ENCODE data around the gene LAD1. TPM values are rescaled to one million over a fixed set of nuclear protein-coding genes. Genes with fewer than 3 reads are reported as not detected.

The LAD1 gene
- polyA plus RNA-seq, 2 of the 4 experiments (the other 2 are of a cell fraction), result 0.19 to 1.1 TPM

- ATAC-seq, result no peak
- FAIRE-seq, result no peak
Observed at GRCh38 chr1:201341377-201341776, 57.7 kb downstream of the LAD1 start.

GRCh38 chr1:201336711-201337450 lies 62.2 kb downstream of the LAD1 start:
- no peak overlapping the region for H3K4me3 ChIP-seq
- ATAC-seq, result no peak; a peak in 1 of 6 replicates
- H3K9me3 ChIP-seq, result peaks cover 10% of the 10 kb centered on the region; the same call in 2 of the 3 replicates
- DNase-seq (ENCODE audit: low read depth in 1 of 2, low spot score in 1 of 2), result no peak
- H3K4me1 ChIP-seq, result no peaks in the 10 kb centered on the region
- no peak for TF ChIP-seq EHF (CRISPR knock-in tag; IDR thresholded peaks at IDR 0.05)
- TF ChIP-seq POLR2A (IDR thresholded peaks at IDR 0.05; ENCODE audit: low read length), result no peak
- TF ChIP-seq ZFP36 (IDR thresholded peaks at IDR 0.05; ENCODE audit: borderline replicate concordance, partially characterized antibody), result no peak
- TF ChIP-seq HOXB13 (CRISPR knock-in tag; IDR thresholded peaks at IDR 0.05; ENCODE audit: low read depth), result no peak
- no peak for TF ChIP-seq CBX8 (IDR thresholded peaks at IDR 0.05)
- no peak for TF ChIP-seq RAD21 (conservative IDR thresholded peaks at IDR 0.05 in 1 of 2, IDR thresholded peaks at IDR 0.05 in 1 of 2)
- no peak for FAIRE-seq
- POLR2A ChIA-PET, result no interaction called here
- 80% methylated on average over 8 of the region's 9 CpGs for WGBS (ENCODE audit: missing lambda C conversion rate)
- H3K4me2 ChIP-seq, result no peak overlapping the region
- CTCF ChIA-PET, result interaction anchor here (0.9 to 1.9 kb wide), 5 partner anchors 9 to 82 kb away, joined by 3 to 9 read pairs (median 3); no protein-coding TSS in a partner anchor
- H3K27ac ChIP-seq, result no peak overlapping the region

More at GRCh38 chr1:201341377-201341776, 57.7 kb downstream of the LAD1 start:
- ChIA-PET POLR2A (no interaction called here), CTCF (interaction anchor here (1.6 to 1.8 kb wide), 2 partner anchors 20 to 87 kb away, joined by 7 to 9 read pairs; no protein-coding TSS in a partner anchor)
- no peak overlapping the region for H3K4me3 ChIP-seq
- no peak overlapping the region for H3K27ac ChIP-seq
- DNase-seq (ENCODE audit: low read depth in 1 of 2, low spot score in 1 of 2), result no peak
- TF ChIP-seq, protein P1, sequence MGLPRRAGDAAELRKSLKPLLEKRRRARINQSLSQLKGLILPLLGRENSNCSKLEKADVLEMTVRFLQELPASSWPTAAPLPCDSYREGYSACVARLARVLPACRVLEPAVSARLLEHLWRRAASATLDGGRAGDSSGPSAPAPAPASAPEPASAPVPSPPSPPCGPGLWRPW (IDR thresholded peaks at IDR 0.05), result no peak
- no peak for TF ChIP-seq SREBF2 (IDR thresholded peaks at IDR 0.05)
- TF ChIP-seq CBX8 (IDR thresholded peaks at IDR 0.05), result no peak
- no peak for TF ChIP-seq FOSL2 (IDR thresholded peaks at IDR 0.05)
- no peak for TF ChIP-seq FOSL2 (CRISPR knock-in tag; IDR thresholded peaks at IDR 0.05)
- no peak for TF ChIP-seq ELK1 (IDR thresholded peaks at IDR 0.05; ENCODE audit: low read depth, low read length)
- no peak for TF ChIP-seq HDAC2 (IDR thresholded peaks at IDR 0.05)
- no peak for TF ChIP-seq PHF8 (IDR thresholded peaks at IDR 0.05; ENCODE audit: borderline replicate concordance, low read depth)
- TF ChIP-seq, protein P2, sequence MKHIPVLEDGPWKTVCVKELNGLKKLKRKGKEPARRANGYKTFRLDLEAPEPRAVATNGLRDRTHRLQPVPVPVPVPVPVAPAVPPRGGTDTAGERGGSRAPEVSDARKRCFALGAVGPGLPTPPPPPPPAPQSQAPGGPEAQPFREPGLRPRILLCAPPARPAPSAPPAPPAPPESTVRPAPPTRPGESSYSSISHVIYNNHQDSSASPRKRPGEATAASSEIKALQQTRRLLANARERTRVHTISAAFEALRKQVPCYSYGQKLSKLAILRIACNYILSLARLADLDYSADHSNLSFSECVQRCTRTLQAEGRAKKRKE (CRISPR knock-in tag; IDR thresholded peaks at IDR 0.05; ENCODE audit: low read depth), result no peak
- TF ChIP-seq BHLHE40 (IDR thresholded peaks at IDR 0.05; ENCODE audit: low read depth, low read length), result no peak
- no peak for TF ChIP-seq MAFK (IDR thresholded peaks at IDR 0.05; ENCODE audit: partially characterized antibody)
- no peak for TF ChIP-seq EP300 (IDR thresholded peaks at IDR 0.05)
- no peak for TF ChIP-seq SMC3 (IDR thresholded peaks at IDR 0.05)
- peaks cover 17% of the 10 kb centered on the region; the same call in 2 of the 3 replicates for H3K9me3 ChIP-seq
- no peaks in the 10 kb centered on the region for H3K4me1 ChIP-seq
- H3K4me2 ChIP-seq, result no peak overlapping the region
- WGBS (ENCODE audit: missing lambda C conversion rate), result 17% methylated on average over 1 of the region's 1 CpG

GRCh38 chr1:201335901-201336300 lies 63.2 kb downstream of the LAD1 start:
- DNase-seq (ENCODE audit: low read depth in 1 of 2, low spot score in 1 of 2) (no peak), ATAC-seq (no peak), FAIRE-seq (no peak)
- Histone ChIP-seq H3K4me1 (no peaks in the 10 kb centered on the region), H3K4me2 (no peak overlapping the region), H3K9me3 (peaks cover 2% of the 10 kb centered on the region; the same call in 1 of the 3 replicates), H3K4me3 (no peak overlapping the region), H3K27ac (no peak overlapping the region)
- ChIA-PET POLR2A (no interaction called here), CTCF (interaction anchor here (0.9 to 3.9 kb wide), 5 partner anchors 8 to 81 kb away, joined by 3 to 19 read pairs (median 8); no protein-coding TSS in a partner anchor)
- no peak for TF ChIP-seq EHMT2 (IDR thresholded peaks at IDR 0.05; ENCODE audit: low read depth)
- no peak for TF ChIP-seq HEYL (CRISPR knock-in tag; IDR thresholded peaks at IDR 0.05)
- no peak for TF ChIP-seq POLR2AphosphoS2 (conservative IDR thresholded peaks at IDR 0.05; ENCODE audit: low read length)
- no peak for TF ChIP-seq RARB (CRISPR knock-in tag; IDR thresholded peaks at IDR 0.05)
- TF ChIP-seq SREBF2 (IDR thresholded peaks at IDR 0.05), result no peak
- no peak for TF ChIP-seq HMGXB4 (CRISPR knock-in tag; IDR thresholded peaks at IDR 0.05; ENCODE audit: borderline replicate concordance)
- no peak for TF ChIP-seq JUNB (IDR thresholded peaks at IDR 0.05)
- 31% methylated on average over 3 of the region's 3 CpGs for WGBS (ENCODE audit: missing lambda C conversion rate)

Measured in A549 (cell line).